Epithelial cell of proximal tubule (primary cell): ENCODE measurements around the gene SHISA7. TPM values are rescaled to one million over a fixed set of nuclear protein-coding genes. Genes with fewer than 3 reads are reported as not detected.

ENCODE experiments used
- DNase-seq: peaks from one replicate; pipeline ENCODE4 v3.0.0-alpha.2; 2011; ENCODE audit warnings: low read depth
- H3K4me3 ChIP-seq: 2 replicates; pipeline ENCODE4 v1.5.1; 2011; ENCODE audit warnings: low read depth, mild to moderate bottlenecking, low read length
- CTCF ChIP-seq: conservative IDR thresholded peaks from 2 replicates; pipeline ENCODE4 v1.5.1; 2012; ENCODE audit warnings: low read depth, mild to moderate bottlenecking, low read length
- total RNA-seq: library from RNA; depleted of rRNA; stranded (reverse); fragments of >200 nt; gene quantifications from 2 replicates; pipeline ENCODE4 v1.2.3, GENCODE V29; 2015

The SHISA7 gene
- total RNA-seq, 1 donor from 2014 or later, result 0.17 TPM

- DNase-seq, result no peak
- no peak for TF ChIP-seq CTCF
- H3K4me3 ChIP-seq, result no peak overlapping the region
These were observed 42.6 kb downstream of the SHISA7 start for GRCh38 chr19:55400281-55401087.

GRCh38 chr19:55398200-55398925 lies 44.7 kb downstream of the SHISA7 start:
- no peak for DNase-seq
- no peak for TF ChIP-seq CTCF
- no peak overlapping the region for H3K4me3 ChIP-seq

- TF ChIP-seq CTCF, result no peak
- no peak overlapping the region for H3K4me3 ChIP-seq
- DNase-seq, result no peak
These were observed 50.0 kb downstream of the SHISA7 start for GRCh38 chr19:55392820-55393761.

GRCh38 chr19:55391702-55392615 lies 51.1 kb downstream of the SHISA7 start:
- no peak for DNase-seq
- no peak for TF ChIP-seq CTCF
- H3K4me3 ChIP-seq, result no peak overlapping the region

GRCh38 chr19:55391191-55391670 lies 51.9 kb downstream of the SHISA7 start:
- TF ChIP-seq CTCF, result no peak
- no peak for DNase-seq
- no peak overlapping the region for H3K4me3 ChIP-seq

- no peak for DNase-seq
- H3K4me3 ChIP-seq, result no peak overlapping the region
- no peak for TF ChIP-seq CTCF
These were observed 52.6 kb downstream of the SHISA7 start for GRCh38 chr19:55390461-55390880.
